Muscle of back (tissue), 11 donors: ENCODE measurements around the gene ZNF146. TPM values are rescaled to one million over a fixed set of nuclear protein-coding genes. Genes with fewer than 3 reads are reported as not detected.
"Not testable (repeated sequence)": the region's sequence is repeated elsewhere in the genome, so short reads cannot be mapped to it uniquely, and the experiment has no call there.

Experiments used
- DNase-seq, 3 donors: peaks; one replicate each; pipeline versions ENCODE4 v3.0.0 to v3.0.0-alpha.2; 2013
- polyA plus RNA-seq, 10 donors: library from polyadenylated mRNA; unstranded; fragments of 120-200 nt; gene quantifications; one replicate each; pipeline ENCODE4 v1.2.1, GENCODE V29; 2013; ENCODE audit not compliant: insufficient read length in 10 of 10

The ZNF146 gene
- polyA plus RNA-seq, 10 donors = 55.7 to 79.3 (median 72.1) TPM

- DNase-seq = not testable (repeated sequence)
Measured at GRCh38 chr19:36268081-36268480, 53.2 kb downstream of the ZNF146 start.

- DNase-seq = not testable (repeated sequence)
Measured at GRCh38 chr19:36268591-36268990, 53.7 kb downstream of the ZNF146 start.

GRCh38 chr19:36269295-36269694 is 54.4 kb downstream of the ZNF146 start:
- not testable (repeated sequence) for DNase-seq

Other genes starting within 250 kb of the ZNF146 start
- gene SDHAF1, start 219.9 kb upstream of the ZNF146 start, polyA plus RNA-seq = 10 to 100 TPM in 9 of 10 donors, 1 to 10 TPM in 1; 9.4 to 13.8 (median 11.4) TPM
- 1 to 10 TPM in 1 of 10 donors, under 1 TPM in 8, not detected in 1; 0.12 to 1.0 (median 0.46) TPM for gene SYNE4, start 206.3 kb upstream of the ZNF146 start, polyA plus RNA-seq
- 10 to 100 TPM in 1 of 10 donors, 1 to 10 TPM in 9; 5.5 to 10.4 (median 7.9) TPM for gene ALKBH6, start 200.9 kb upstream of the ZNF146 start, polyA plus RNA-seq
- 10 to 100 TPM; 13.8 to 22.7 (median 18.7) TPM for gene CLIP3, start 182.2 kb upstream of the ZNF146 start, polyA plus RNA-seq
- gene THAP8, start 160.8 kb upstream of the ZNF146 start, polyA plus RNA-seq = 1 to 10 TPM; 7.2 to 9.9 (median 7.6) TPM
- gene WDR62, start 160.2 kb upstream of the ZNF146 start, polyA plus RNA-seq = 1 to 10 TPM; 2.5 to 3.9 (median 3.2) TPM
- not detected for gene OVOL3, start 104.0 kb upstream of the ZNF146 start, polyA plus RNA-seq
- 10 to 100 TPM; 26.4 to 47.8 (median 40.6) TPM for gene POLR2I, start 100.2 kb upstream of the ZNF146 start, polyA plus RNA-seq
- gene TBCB, start 99.6 kb upstream of the ZNF146 start, polyA plus RNA-seq = 100 to 1,000 TPM in 1 of 10 donors, 10 to 100 TPM in 9; 64.6 to 101 (median 79.3) TPM
- 100 to 1,000 TPM; 460 to 557 (median 508) TPM for gene CAPNS1, start 75.0 kb upstream of the ZNF146 start, polyA plus RNA-seq
- 100 to 1,000 TPM; 182 to 264 (median 219) TPM for gene COX7A1, start 62.7 kb upstream of the ZNF146 start, polyA plus RNA-seq
- 1 to 10 TPM; 4.3 to 7.9 (median 6.6) TPM for gene ZNF565, start 441 bp upstream of the ZNF146 start, polyA plus RNA-seq
- 1 to 10 TPM; 4.3 to 8.2 (median 6.1) TPM for gene ZFP14, start 164.1 kb downstream of the ZNF146 start, polyA plus RNA-seq
- 10 to 100 TPM in 3 of 10 donors, 1 to 10 TPM in 7; 8.2 to 11.4 (median 9.4) TPM for gene ZFP82, start 203.5 kb downstream of the ZNF146 start, polyA plus RNA-seq